GM19238 (cell line): ENCODE data around the gene KRT39.
"Not testable (repeated sequence)": the region's sequence is repeated elsewhere in the genome, so short reads cannot be mapped to it uniquely, and the experiment has no call there.

Experiments
- DNase-seq: peaks from one replicate; pipeline ENCODE4 v3.0.0; 2011; ENCODE audit warnings: low spot score; ENCODE audit not compliant: insufficient read length

The KRT39 gene

GRCh38 chr17:40966848-40967247 is at the start of gene KRT39:
KRT39 (minus strand) TSS chr17:40966948; CDS start chr17:40966856, 92 bp downstream.
- DNase-seq = no peak

- no peak for DNase-seq
Measured at GRCh38 chr17:41015454-41015853, 48.7 kb upstream of the KRT39 start.

GRCh38 chr17:41013606-41014005 is 46.9 kb upstream of the KRT39 start:
- DNase-seq = no peak

GRCh38 chr17:41013181-41013580 is 46.4 kb upstream of the KRT39 start:
- DNase-seq = no peak

- no peak for DNase-seq
Measured at GRCh38 chr17:41012326-41013120, 45.8 kb upstream of the KRT39 start.

GRCh38 chr17:41010441-41010840 is 43.7 kb upstream of the KRT39 start:
- no peak for DNase-seq

- DNase-seq = no peak
Measured at GRCh38 chr17:41009936-41010335, 43.2 kb upstream of the KRT39 start.

- no peak for DNase-seq
Measured at GRCh38 chr17:41009301-41009760, 42.6 kb upstream of the KRT39 start.

GRCh38 chr17:41008811-41009210 is 42.1 kb upstream of the KRT39 start, which contains the start of gene KRTAP3-1:
KRTAP3-1 (minus strand) TSS chr17:41009128; CDS start chr17:41009074, 54 bp downstream.
- no peak for DNase-seq

GRCh38 chr17:41004397-41004796 is 37.6 kb upstream of the KRT39 start:
- no peak for DNase-seq

- DNase-seq = no peak
Measured at GRCh38 chr17:41003926-41004325, 37.2 kb upstream of the KRT39 start.

GRCh38 chr17:41002814-41003213 is 36.1 kb upstream of the KRT39 start:
- no peak for DNase-seq

- DNase-seq = no peak
Measured at GRCh38 chr17:41001795-41002194, 35.0 kb upstream of the KRT39 start.

GRCh38 chr17:40999563-40999962 is 32.8 kb upstream of the KRT39 start, which contains the start of gene KRTAP3-2:
KRTAP3-2 (minus strand) TSS chr17:40999906; CDS start chr17:40999853, 53 bp downstream.
- not testable (repeated sequence) for DNase-seq

- DNase-seq = no peak
Measured at GRCh38 chr17:40997361-40997760, 30.6 kb upstream of the KRT39 start.

- DNase-seq = no peak
Measured at GRCh38 chr17:40996829-40997228, 30.1 kb upstream of the KRT39 start.

- DNase-seq = no peak
Measured at GRCh38 chr17:40995116-40995515, 28.4 kb upstream of the KRT39 start.

GRCh38 chr17:40993839-40994238 is 27.1 kb upstream of the KRT39 start, which contains the start of gene KRTAP3-3:
KRTAP3-3 (minus strand) TSS chr17:40994164; CDS start chr17:40994097, 67 bp downstream.
- DNase-seq = no peak

- no peak for DNase-seq
Measured at GRCh38 chr17:40993084-40993483, 26.3 kb upstream of the KRT39 start.

- no peak for DNase-seq
Measured at GRCh38 chr17:40992666-40993065, 25.9 kb upstream of the KRT39 start.

- no peak for DNase-seq
Measured at GRCh38 chr17:40986920-40987319, 20.2 kb upstream of the KRT39 start.

- DNase-seq = no peak
Measured at GRCh38 chr17:40984226-40984625, 17.5 kb upstream of the KRT39 start, which contains the start of gene KRT40. KRT40 (minus strand) TSS chr17:40984326; CDS start chr17:40984273, 53 bp downstream.

- DNase-seq = no peak
Measured at GRCh38 chr17:40981115-40981514, 14.4 kb upstream of the KRT39 start.
